GM19468 (cell line): ENCODE data around the gene SWSAP1.
"Not testable (repeated sequence)": the region's sequence is repeated elsewhere in the genome, so short reads cannot be mapped to it uniquely, and the experiment has no call there.

Source experiments
- ATAC-seq: cut with Tn5 transposase; IDR thresholded peaks from one replicate; pipeline ENCODE4 v1.9.1; 2021; ENCODE audit warnings: mild to moderate bottlenecking, moderate library complexity, moderate number of reproducible peaks; ENCODE audit not compliant: unreplicated experiment; ENCODE audit errors: extremely low read depth

SWSAP1 gene

GRCh38 chr19:11377756-11378155 is 3.3 kb downstream of the SWSAP1 start:
- no peak for ATAC-seq

GRCh38 chr19:11378319-11379189 is 4.1 kb downstream of the SWSAP1 start:
- ATAC-seq, result no peak

- not testable (repeated sequence) for ATAC-seq
Measured at GRCh38 chr19:11379269-11379845, 4.9 kb downstream of the SWSAP1 start.

- no peak for ATAC-seq
Measured at GRCh38 chr19:11379857-11380350, 5.4 kb downstream of the SWSAP1 start.

- peak; percentile 65 for ATAC-seq
Measured at GRCh38 chr19:11380653-11381537, 6.4 kb downstream of the SWSAP1 start.

GRCh38 chr19:11382898-11383705 is 8.6 kb downstream of the SWSAP1 start:
- no peak for ATAC-seq

- no peak for ATAC-seq
Measured at GRCh38 chr19:11383706-11384048, 9.2 kb downstream of the SWSAP1 start.

- ATAC-seq, result no peak
Measured at GRCh38 chr19:11384778-11385129, 10.3 kb downstream of the SWSAP1 start.

- ATAC-seq, result no peak
Measured at GRCh38 chr19:11387162-11388034, 12.9 kb downstream of the SWSAP1 start.

- no peak for ATAC-seq
Measured at GRCh38 chr19:11390359-11390758, 15.9 kb downstream of the SWSAP1 start.

- ATAC-seq, result no peak
Measured at GRCh38 chr19:11390933-11391680, 16.6 kb downstream of the SWSAP1 start.

- ATAC-seq, result no peak
Measured at GRCh38 chr19:11397089-11397610, 22.7 kb downstream of the SWSAP1 start.

- ATAC-seq, result no peak
Measured at GRCh38 chr19:11399667-11400066, 25.2 kb downstream of the SWSAP1 start.

- no peak for ATAC-seq
Measured at GRCh38 chr19:11400798-11401197, 26.3 kb downstream of the SWSAP1 start.

GRCh38 chr19:11401808-11402543 is 27.5 kb downstream of the SWSAP1 start:
- no peak for ATAC-seq

- no peak for ATAC-seq
Measured at GRCh38 chr19:11404588-11405222, 30.2 kb downstream of the SWSAP1 start.
